H9 (cell line): ENCODE data around the gene OPA3. TPM values are rescaled to one million over a fixed set of nuclear protein-coding genes. Genes with fewer than 3 reads are reported as not detected.

Source experiments
- DNase-seq: peaks from one replicate; pipeline ENCODE4 v3.0.0-alpha.2; 2017
- H2AFZ ChIP-seq: one replicate; pipeline ENCODE4 v1.6.1; 2013; ENCODE audit warnings: mild to moderate bottlenecking, low read length, control low read depth, moderate library complexity
- H2AK5ac ChIP-seq: 2 replicates; pipeline ENCODE4 v1.6.1; 2013; ENCODE audit warnings: low read length, control low read depth, mixed read lengths; ENCODE audit not compliant: insufficient read length
- H2BK120ac ChIP-seq: one replicate; pipeline ENCODE4 v1.6.1; 2013; ENCODE audit warnings: low read depth, mild to moderate bottlenecking, low read length, control low read depth, inconsistent platforms; ENCODE audit not compliant: poor library complexity, severe bottlenecking
- H2BK12ac ChIP-seq: 2 replicates; pipeline ENCODE4 v1.6.1; 2013; ENCODE audit warnings: low read length, control low read depth, mixed read lengths, low read depth; ENCODE audit not compliant: insufficient read length
- H2BK15ac ChIP-seq: 2 replicates; pipeline ENCODE4 v1.6.1; 2013; ENCODE audit warnings: low read depth, low read length, control low read depth
- H2BK20ac ChIP-seq: one replicate; pipeline ENCODE4 v1.6.1; 2013; ENCODE audit warnings: low read depth, mild to moderate bottlenecking, low read length, control low read depth, inconsistent platforms; ENCODE audit not compliant: poor library complexity, severe bottlenecking
- H2BK5ac ChIP-seq: 2 replicates; pipeline ENCODE4 v1.6.1; 2013; ENCODE audit warnings: low read length, control low read depth, mixed read lengths; ENCODE audit not compliant: insufficient read length
- H3K14ac ChIP-seq: 2 replicates; pipeline ENCODE4 v1.6.1; 2013; ENCODE audit warnings: low read length, control low read depth; ENCODE audit not compliant: insufficient read depth
- H3K18ac ChIP-seq: 2 replicates; pipeline ENCODE4 v1.6.1; 2013; ENCODE audit warnings: low read depth, mild to moderate bottlenecking, mixed read lengths, low read length, control low read depth; ENCODE audit not compliant: insufficient read length
- H3K23ac ChIP-seq: 2 replicates; pipeline ENCODE4 v1.6.1; 2013; ENCODE audit warnings: low read length, control low read depth, mixed read lengths, low read depth; ENCODE audit not compliant: insufficient read length
- H3K23me2 ChIP-seq: 2 replicates; pipeline ENCODE4 v1.6.1; 2013; ENCODE audit warnings: low read depth, mild to moderate bottlenecking, mixed read lengths, low read length, control low read depth; ENCODE audit not compliant: insufficient read length, poor library complexity, severe bottlenecking
- H3K27ac ChIP-seq: 2 replicates; pipeline ENCODE4 v1.5.1; 2013; ENCODE audit warnings: low read length, control low read depth, mixed read lengths, low read depth; ENCODE audit not compliant: insufficient read length
- H3K27me3 ChIP-seq: 2 replicates; pipeline ENCODE4 v1.6.1; 2013; ENCODE audit warnings: low read length, control low read depth, inconsistent platforms; ENCODE audit not compliant: insufficient read depth
- H3K4ac ChIP-seq: 2 replicates; pipeline ENCODE4 v1.6.1; 2013; ENCODE audit warnings: low read depth, mild to moderate bottlenecking, control low read depth, inconsistent platforms, low read length, moderate library complexity
- H3K4me1 ChIP-seq: 2 replicates; pipeline ENCODE4 v1.6.1; 2013; ENCODE audit warnings: low read length, control low read depth, inconsistent platforms; ENCODE audit not compliant: insufficient read depth
- H3K4me2 ChIP-seq: 2 replicates; pipeline ENCODE4 v1.6.1; 2013; ENCODE audit warnings: low read length, control low read depth, mixed read lengths; ENCODE audit not compliant: insufficient read length, insufficient read depth
- H3K56ac ChIP-seq: 2 replicates; pipeline ENCODE4 v1.6.1; 2013; ENCODE audit warnings: low read depth, mild to moderate bottlenecking, mixed read lengths, low read length, control low read depth; ENCODE audit not compliant: insufficient read length
- H3K79me1 ChIP-seq: 2 replicates; pipeline ENCODE4 v1.6.1; 2013; ENCODE audit warnings: low read depth, mild to moderate bottlenecking, moderate library complexity, low read length, control low read depth, inconsistent platforms; ENCODE audit not compliant: insufficient read depth, poor library complexity, severe bottlenecking
- H3K79me2 ChIP-seq: 2 replicates; pipeline ENCODE4 v1.6.1; 2013; ENCODE audit warnings: low read length, control low read depth, inconsistent platforms; ENCODE audit not compliant: insufficient read depth
- H3K9ac ChIP-seq: 2 replicates; pipeline ENCODE4 v1.6.1; 2013; ENCODE audit warnings: low read length, control low read depth, mixed read lengths; ENCODE audit not compliant: insufficient read length; ENCODE audit errors: extremely low read depth
- H3K9me3 ChIP-seq: one replicate; pipeline ENCODE4 v1.6.1; 2013; ENCODE audit warnings: low read depth, low read length, inconsistent platforms; ENCODE audit not compliant: control insufficient read depth
- H3T11ph ChIP-seq: one replicate; pipeline ENCODE4 v1.6.1; 2013; ENCODE audit warnings: mild to moderate bottlenecking, low read length, control low read depth, inconsistent platforms
- H4K20me1 ChIP-seq: one replicate; pipeline ENCODE4 v1.6.1; 2013; ENCODE audit not compliant: control insufficient read depth, insufficient read length, insufficient read depth
- H4K5ac ChIP-seq: 2 replicates; pipeline ENCODE4 v1.6.1; 2013; ENCODE audit warnings: low read depth, mild to moderate bottlenecking, mixed read lengths, low read length, control low read depth; ENCODE audit not compliant: insufficient read length
- H4K8ac ChIP-seq: replicated peaks from 2 replicates; pipeline ENCODE4 v1.6.1; 2013; ENCODE audit warnings: low read length, control low read depth, mixed read lengths, low read depth; ENCODE audit not compliant: insufficient read length
- H4K91ac ChIP-seq: 2 replicates; pipeline ENCODE4 v1.6.1; 2013; ENCODE audit warnings: low read depth, mild to moderate bottlenecking, moderate library complexity, mixed read lengths, low read length, control low read depth; ENCODE audit not compliant: insufficient read length
- H3K27ac Mint-ChIP-seq, 3 experiments: 2 replicates in 2 of 3; 3 replicates in 1 of 3; pipeline ENCODE4 v1.8.0; 2020 to 2021; ENCODE audit warnings: mixed read lengths in 3 of 3, mild to moderate bottlenecking in 1 of 3, moderate library complexity in 1 of 3
- H3K27me3 Mint-ChIP-seq: 2 replicates; pipeline ENCODE4 v1.8.0; 2021; ENCODE audit warnings: low read depth, mild to moderate bottlenecking, moderate library complexity, mixed read lengths
- H3K36me3 Mint-ChIP-seq, 3 experiments: 2 replicates in 2 of 3; 3 replicates in 1 of 3; pipeline ENCODE4 v1.8.0; 2020 to 2021; ENCODE audit warnings: low read depth in 3 of 3, mixed read lengths in 3 of 3; ENCODE audit not compliant: insufficient read depth in 1 of 3
- H3K4me1 Mint-ChIP-seq, 2 experiments: 2 replicates each; pipeline ENCODE4 v1.8.0; 2020; ENCODE audit warnings: mixed read lengths in 2 of 2
- H3K4me3 Mint-ChIP-seq, 2 experiments: 2 replicates in 1 of 2; 3 replicates in 1 of 2; pipeline ENCODE4 v1.8.0; 2020 to 2021; ENCODE audit warnings: mild to moderate bottlenecking in 2 of 2, mixed read lengths in 2 of 2, moderate library complexity in 1 of 2
- H3K9me3 Mint-ChIP-seq, 2 experiments: 2 replicates in 1 of 2; 3 replicates in 1 of 2; pipeline ENCODE4 v1.8.0; 2020; ENCODE audit warnings: mild to moderate bottlenecking in 2 of 2, mixed read lengths in 2 of 2, moderate library complexity in 1 of 2
- CTCF ChIP-seq: fragments of 200-600 bp; sonication (generic); conservative IDR thresholded peaks from 3 replicates; pipeline ENCODE4 v1.8.0; 2021; ENCODE audit warnings: antibody characterized with exemption, mild to moderate bottlenecking
- WGBS: extraction: QIAGEN DNeasy Blood & Tissue Kit; methylation state at CpG from one replicate; pipeline ENCODE4 v1.1.7; 2013; ENCODE audit warnings: missing lambda C conversion rate, low lambda C conversion rate, mixed read lengths; ENCODE audit not compliant: insufficient read length; ENCODE audit errors: extremely low coverage; 5-methylcytosine and 5-hydroxymethylcytosine counted together
- total RNA-seq: library from RNA; stranded (reverse); gene quantifications from 2 replicates; pipeline ENCODE4 v1.2.1, GENCODE V29; 2021

Gene OPA3
- total RNA-seq, 1 experiment from 2014 or later, result 13.0 TPM

GRCh38 chr19:45509692-45510015 is 74.9 kb downstream of the OPA3 start:
- H2AK5ac ChIP-seq, result no peak overlapping the region
- H2BK120ac ChIP-seq, result peak overlapping the region; percentile 81
- H3K4me1 ChIP-seq, result no peaks in the 10 kb centered on the region; the same call in 1 of the 2 replicates
- H4K91ac ChIP-seq, result no peak overlapping the region
- H2AFZ ChIP-seq, result no peak overlapping the region
- WGBS, result no CpG with 5 or more reads among the region's 3 CpGs
- H3K14ac ChIP-seq, result no peak overlapping the region
- peak overlapping the region; percentile 88 for H3K4me2 ChIP-seq
- no peak overlapping the region for H2BK12ac ChIP-seq
- H3K9ac ChIP-seq, result no peak overlapping the region
- no peak overlapping the region for H3T11ph ChIP-seq
- H3K27ac ChIP-seq, result no peak overlapping the region
- H4K8ac ChIP-seq, result no peak overlapping the region
- no peak for DNase-seq
- Mint-ChIP-seq H3K27ac (peak overlapping the region; percentile 6 to 96 (median 74); a peak in 5 of 7 replicates), H3K4me1 (peaks cover 21 to 26% of the 10 kb centered on the region in 2 experiments), H3K9me3 (no peaks in the 10 kb centered on the region; a peak in 1 of 5 replicates), H3K36me3 (peaks cover 5 to 27% (median 12%) of the 10 kb centered on the region in 3 experiments), H3K27me3 (no peaks in the 10 kb centered on the region; the same call in 1 of the 2 replicates), H3K4me3 (peak overlapping the region; percentile 81 to 90)
- H3K9me3 ChIP-seq, result no peaks in the 10 kb centered on the region
- H2BK15ac ChIP-seq, result no peak overlapping the region
- no peaks in the 10 kb centered on the region for H3K27me3 ChIP-seq
- peak overlapping the region; percentile 78 for H3K18ac ChIP-seq
- peaks cover 44% of the 10 kb centered on the region; the same call in 1 of the 2 replicates for H3K79me2 ChIP-seq
- H3K56ac ChIP-seq, result no peak overlapping the region
- H2BK5ac ChIP-seq, result no peak overlapping the region
- H3K23me2 ChIP-seq, result peaks cover 20% of the 10 kb centered on the region
- peaks cover 19% of the 10 kb centered on the region for H3K79me1 ChIP-seq
- H3K4ac ChIP-seq, result no peak overlapping the region
- TF ChIP-seq CTCF, result no peak
- H4K20me1 ChIP-seq, result no peaks in the 10 kb centered on the region
- no peak overlapping the region for H4K5ac ChIP-seq
- no peak overlapping the region for H3K23ac ChIP-seq
- H2BK20ac ChIP-seq, result no peak overlapping the region
